NB4 (cell line): ENCODE results near the gene ENGASE.

Experiments used
- CTCF ChIP-seq: IDR thresholded peaks from one replicate; pipeline ENCODE4 v1.5.1; 2012; ENCODE audit warnings: low read depth, low read length
- MAX ChIP-seq: IDR thresholded peaks from 2 replicates; pipeline ENCODE4 v1.6.1; 2011; ENCODE audit warnings: low read depth, low read length
- MYC ChIP-seq: IDR thresholded peaks from 2 replicates; pipeline ENCODE4 v1.6.1; 2011; ENCODE audit warnings: low read depth, low read length
- POLR2A ChIP-seq: IDR thresholded peaks from 2 replicates; pipeline ENCODE4 v1.6.1; 2011; ENCODE audit warnings: mild to moderate bottlenecking; ENCODE audit not compliant: insufficient read length; ENCODE audit errors: extremely low read depth

- no peak for TF ChIP-seq CTCF
- TF ChIP-seq POLR2A = no peak
- TF ChIP-seq MAX = no peak
- TF ChIP-seq MYC = no peak
These were observed 51.5 kb downstream of the ENGASE start for GRCh38 chr17:79126139-79126538.
